Liver (tissue), 9 donors: ENCODE measurements around the gene WWOX. TPM values are rescaled to one million over a fixed set of nuclear protein-coding genes. Genes with fewer than 3 reads are reported as not detected.

Source experiments
- DNase-seq: peaks from one replicate; pipeline ENCODE4 v3.0.0-alpha.2; 2017; ENCODE audit warnings: low spot score
- H3K27ac ChIP-seq, 2 donors: one replicate each; pipeline ENCODE4 v1.7.0; 2013; ENCODE audit warnings: inconsistent platforms in 2 of 2, low read length in 2 of 2, control low read depth in 1 of 2, low read depth in 1 of 2, mild to moderate bottlenecking in 1 of 2
- H3K27me3 ChIP-seq, 4 donors: one replicate each; pipeline versions ENCODE4 v1.6.1 to v1.7.0; 2013; ENCODE audit warnings: low read length in 3 of 4, inconsistent platforms in 1 of 4, mild to moderate bottlenecking in 1 of 4, moderate library complexity in 1 of 4; ENCODE audit not compliant: control insufficient read depth in 4 of 4, insufficient read depth in 4 of 4
- H3K36me3 ChIP-seq, 4 donors: one replicate each; pipeline versions ENCODE4 v1.6.1 to v1.7.0; 2013; ENCODE audit warnings: low read length in 3 of 4, mild to moderate bottlenecking in 3 of 4, low read depth in 1 of 4, moderate library complexity in 1 of 4; ENCODE audit not compliant: control insufficient read depth in 4 of 4, insufficient read depth in 3 of 4
- H3K4me1 ChIP-seq, 4 donors: one replicate each; pipeline versions ENCODE4 v1.6.1 to v1.7.0; 2013; ENCODE audit warnings: low read length in 3 of 4, mild to moderate bottlenecking in 3 of 4, moderate library complexity in 1 of 4; ENCODE audit not compliant: control insufficient read depth in 4 of 4, insufficient read depth in 4 of 4
- H3K4me3 ChIP-seq, 3 donors: one replicate each; pipeline versions ENCODE4 v1.6.1 to v1.7.0; 2013; ENCODE audit warnings: low read length in 3 of 3, control low read depth in 1 of 3, low read depth in 1 of 3, mild to moderate bottlenecking in 1 of 3
- H3K9ac ChIP-seq, 2 donors: one replicate each; pipeline ENCODE4 v1.7.0; 2013; ENCODE audit warnings: low read length in 2 of 2, mild to moderate bottlenecking in 2 of 2, moderate library complexity in 2 of 2, control low read depth in 1 of 2, low read depth in 1 of 2
- H3K9me3 ChIP-seq, 4 donors: one replicate each; pipeline versions ENCODE4 v1.6.1 to v1.7.0; 2013; ENCODE audit warnings: low read length in 3 of 4; ENCODE audit not compliant: control insufficient read depth in 4 of 4
- ATF3 ChIP-seq: IDR thresholded peaks from 2 replicates; pipeline ENCODE4 v1.6.1; 2016; ENCODE audit warnings: antibody characterized with exemption
- EGR1 ChIP-seq, 2 donors: IDR thresholded peaks; 2 replicates each; pipeline ENCODE4 v1.6.1; 2016 to 2018; ENCODE audit warnings: antibody characterized with exemption in 2 of 2, low read depth in 2 of 2
- FOXA1 ChIP-seq: IDR thresholded peaks from 2 replicates; pipeline ENCODE4 v1.6.1; 2016; ENCODE audit warnings: antibody characterized with exemption
- FOXA2 ChIP-seq: IDR thresholded peaks from 2 replicates; pipeline ENCODE4 v1.6.1; 2016; ENCODE audit warnings: antibody characterized with exemption
- JUND ChIP-seq, 2 donors: IDR thresholded peaks; 2 replicates each; pipeline ENCODE4 v1.6.1; 2016; ENCODE audit warnings: antibody characterized with exemption in 2 of 2
- MAX ChIP-seq: IDR thresholded peaks from 2 replicates; pipeline ENCODE4 v1.6.1; 2016; ENCODE audit warnings: antibody characterized with exemption
- NR2F2 ChIP-seq: IDR thresholded peaks from 2 replicates; pipeline ENCODE4 v1.6.1; 2016; ENCODE audit warnings: antibody characterized with exemption
- RXRA ChIP-seq, 2 donors: IDR thresholded peaks; 2 replicates each; pipeline ENCODE4 v1.6.1; 2017 to 2018; ENCODE audit warnings: antibody characterized with exemption in 2 of 2, mild to moderate bottlenecking in 1 of 2
- TAF1 ChIP-seq: conservative IDR thresholded peaks from 2 replicates; pipeline ENCODE4 v1.6.1; 2016; ENCODE audit warnings: antibody characterized with exemption, mild to moderate bottlenecking
- ZBTB33 ChIP-seq: IDR thresholded peaks from 2 replicates; pipeline ENCODE4 v1.6.1; 2016; ENCODE audit warnings: antibody characterized with exemption
- WGBS: extraction: QIAGEN DNeasy Blood & Tissue Kit; methylation state at CpG from one replicate; pipeline ENCODE4 v1.1.7; 2013; 5-methylcytosine and 5-hydroxymethylcytosine counted together
- polyA plus RNA-seq, 2 donors: library from polyadenylated mRNA; stranded (reverse) in 1 of 2; unstranded in 1 of 2; fragments of 200-250 nt in 1 of 2; fragments of >200 nt in 1 of 2; fragmentation: Nextera tagmentation in 1 of 2; extraction: Ambion mirVana in 1 of 2; gene quantifications; one replicate each; pipeline versions ENCODE4 v1.2.1 to v1.2.3, GENCODE V29; 2013 to 2015
- total RNA-seq, 2 donors: library from RNA; depleted of rRNA; stranded (reverse); fragments of >200 nt; gene quantifications; one replicate each; pipeline ENCODE4 v1.2.3, GENCODE V29; 2014
- TF ChIP-seq, protein P1 (sequence below): fragments of 150-350 bp; IDR thresholded peaks from 2 replicates; pipeline ENCODE4 v1.5.1; 2017; ENCODE audit warnings: improper control_type of control experiment, low read depth, low read length; ENCODE audit not compliant: missing input control
- donor health status: healthy.
- donor health status: healthy.
- donor health status: healthy.
- donor health status: healthy.
- donor health status: healthy.

The WWOX gene
- total and polyA plus RNA-seq, 4 donors: 9.8 to 46.0 (median 15.3) TPM

DNA sequence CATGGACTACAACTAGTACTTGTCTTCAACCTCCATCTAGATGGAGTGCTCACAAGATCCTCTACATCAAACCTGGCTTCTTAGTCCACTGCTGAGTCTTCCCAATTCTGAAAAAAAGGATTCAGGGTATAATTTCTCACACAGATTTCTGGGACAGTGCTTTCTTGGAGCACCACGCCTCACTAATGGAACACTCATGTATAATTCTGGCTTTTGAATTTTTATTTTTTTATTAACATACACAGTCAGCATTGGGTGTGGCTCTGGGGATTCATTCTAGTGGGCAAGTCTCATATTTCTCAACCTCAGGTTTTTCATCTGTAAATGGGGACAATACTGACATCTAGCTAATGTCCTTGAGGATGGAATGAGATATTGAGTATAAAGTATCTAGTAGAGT lies 696.0 kb downstream of the WWOX start:
- no peak overlapping the region for H3K4me3 ChIP-seq
- H3K27me3 ChIP-seq: no peaks in the 10 kb centered on the region
- no peaks in the 10 kb centered on the region for H3K9me3 ChIP-seq
- H3K36me3 ChIP-seq: no peaks in the 10 kb centered on the region
- H3K9ac ChIP-seq: no peak overlapping the region
- no peak for TF ChIP-seq ATF3
- no peak for TF ChIP-seq MAX
- no peak for TF ChIP-seq EGR1 (IDR thresholded peaks at IDR 0.05; ENCODE audit: low read depth in 2 of 2)
- TF ChIP-seq NR2F2: no peak
- TF ChIP-seq RXRA (IDR thresholded peaks at IDR 0.05): no peak
- TF ChIP-seq, protein P1, sequence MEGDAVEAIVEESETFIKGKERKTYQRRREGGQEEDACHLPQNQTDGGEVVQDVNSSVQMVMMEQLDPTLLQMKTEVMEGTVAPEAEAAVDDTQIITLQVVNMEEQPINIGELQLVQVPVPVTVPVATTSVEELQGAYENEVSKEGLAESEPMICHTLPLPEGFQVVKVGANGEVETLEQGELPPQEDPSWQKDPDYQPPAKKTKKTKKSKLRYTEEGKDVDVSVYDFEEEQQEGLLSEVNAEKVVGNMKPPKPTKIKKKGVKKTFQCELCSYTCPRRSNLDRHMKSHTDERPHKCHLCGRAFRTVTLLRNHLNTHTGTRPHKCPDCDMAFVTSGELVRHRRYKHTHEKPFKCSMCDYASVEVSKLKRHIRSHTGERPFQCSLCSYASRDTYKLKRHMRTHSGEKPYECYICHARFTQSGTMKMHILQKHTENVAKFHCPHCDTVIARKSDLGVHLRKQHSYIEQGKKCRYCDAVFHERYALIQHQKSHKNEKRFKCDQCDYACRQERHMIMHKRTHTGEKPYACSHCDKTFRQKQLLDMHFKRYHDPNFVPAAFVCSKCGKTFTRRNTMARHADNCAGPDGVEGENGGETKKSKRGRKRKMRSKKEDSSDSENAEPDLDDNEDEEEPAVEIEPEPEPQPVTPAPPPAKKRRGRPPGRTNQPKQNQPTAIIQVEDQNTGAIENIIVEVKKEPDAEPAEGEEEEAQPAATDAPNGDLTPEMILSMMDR: no peak
- no peak for TF ChIP-seq ZBTB33
- no peak for TF ChIP-seq FOXA2
- no peak for TF ChIP-seq FOXA1
- H3K4me1 ChIP-seq: no peaks in the 10 kb centered on the region
- DNase-seq: no peak
- H3K27ac ChIP-seq: no peak overlapping the region
- 92% methylated on average over 1 of the region's 1 CpG for WGBS

- WGBS: 45% methylated on average over 3 of the region's 3 CpGs
- Histone ChIP-seq H3K9ac (no peak overlapping the region), H3K36me3 (no peaks in the 10 kb centered on the region), H3K4me1 (no peaks in the 10 kb centered on the region), H3K27me3 (no peaks in the 10 kb centered on the region), H3K4me3 (no peak overlapping the region), H3K27ac (no peak overlapping the region), H3K9me3 (no peaks in the 10 kb centered on the region)
- DNase-seq: peak; percentile 56
- TF ChIP-seq NR2F2 (peak; percentile 37), ZBTB33 (no peak), TAF1 (no peak), FOXA2 (no peak), ATF3 (no peak), MAX (no peak), RXRA (IDR thresholded peaks at IDR 0.05) (peak in 1 of 2 donors; percentile 35), FOXA1 (no peak), JUND (IDR thresholded peaks at IDR 0.05) (no peak)
Observed at GRCh38 chr16:78796221-78796866, 696.9 kb downstream of the WWOX start.
